AG08395 (cell line): Measurements from ENCODE around the gene CAMK1G.

Experiments used
- DNase-seq: peaks from one replicate; pipeline ENCODE4 v3.0.0; 2012; ENCODE audit warnings: mixed read lengths, low spot score

CAMK1G gene

DNA sequence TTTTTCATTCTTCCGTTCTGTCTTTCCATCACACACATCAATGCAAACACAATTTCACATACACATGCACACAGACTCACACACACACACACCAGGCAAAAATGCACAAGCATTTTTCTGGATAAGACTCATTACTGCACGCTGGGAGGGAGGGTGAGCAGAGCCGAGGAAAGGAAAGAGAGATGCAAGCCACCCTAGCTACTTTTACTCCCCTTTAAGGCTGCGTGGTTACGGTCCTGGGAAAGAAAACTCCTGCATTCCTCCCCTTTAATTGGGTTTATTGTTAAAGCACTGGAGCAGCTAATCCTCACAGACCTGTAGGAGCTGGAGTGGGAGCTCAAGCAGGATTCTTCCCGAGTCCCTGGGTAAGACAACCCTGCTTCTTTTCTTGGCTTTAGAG, at the start of gene CAMK1G:
Gene CAMK1G, plus strand, starts transcription at position 307 of the 400 bp plus-strand sequence. CDS start 11,270 bp downstream, outside the sequence.
- DNase-seq, result peak; percentile 75

DNA sequence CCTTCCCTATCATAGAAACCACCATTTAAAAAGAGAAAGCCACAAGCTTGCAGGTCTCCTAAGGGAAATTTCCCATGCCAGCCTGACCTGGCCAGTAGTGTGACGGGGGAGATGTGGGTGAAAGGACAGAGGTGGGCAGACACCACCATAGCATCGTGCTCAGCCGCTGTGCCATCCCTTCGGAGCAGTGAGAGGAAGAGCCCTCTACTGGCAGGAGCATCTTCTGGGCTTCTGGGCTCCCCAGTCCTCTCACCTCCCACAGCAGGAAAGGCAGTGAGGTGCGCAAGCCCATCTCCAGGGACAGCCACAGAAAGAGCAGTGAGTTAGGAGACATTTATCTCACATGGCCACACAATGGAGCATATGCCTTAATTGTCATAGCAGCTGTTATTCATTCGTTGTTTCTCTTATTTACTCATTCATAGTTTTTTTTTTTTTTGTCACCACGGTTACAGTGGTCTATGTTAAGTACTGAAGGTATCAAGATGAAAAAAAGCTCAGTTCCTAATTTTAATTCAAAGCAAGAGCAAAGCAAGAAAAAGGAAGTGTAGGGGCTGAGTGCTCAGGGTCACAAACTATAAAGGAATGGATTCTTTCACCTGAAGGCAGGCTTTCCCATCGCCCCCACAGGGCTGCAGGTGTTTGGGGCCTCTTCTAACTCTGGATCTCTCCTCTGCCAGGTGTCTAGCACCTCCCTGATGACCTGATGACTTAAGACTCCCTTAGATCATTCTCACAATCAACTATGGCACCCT, 48.8 kb upstream of the CAMK1G start:
- DNase-seq, result no peak

- DNase-seq, result no peak
Observed at GRCh38 chr1:209536843-209537242, 46.7 kb upstream of the CAMK1G start.

- no peak for DNase-seq
Observed at GRCh38 chr1:209537336-209538114, 46.0 kb upstream of the CAMK1G start.

DNA sequence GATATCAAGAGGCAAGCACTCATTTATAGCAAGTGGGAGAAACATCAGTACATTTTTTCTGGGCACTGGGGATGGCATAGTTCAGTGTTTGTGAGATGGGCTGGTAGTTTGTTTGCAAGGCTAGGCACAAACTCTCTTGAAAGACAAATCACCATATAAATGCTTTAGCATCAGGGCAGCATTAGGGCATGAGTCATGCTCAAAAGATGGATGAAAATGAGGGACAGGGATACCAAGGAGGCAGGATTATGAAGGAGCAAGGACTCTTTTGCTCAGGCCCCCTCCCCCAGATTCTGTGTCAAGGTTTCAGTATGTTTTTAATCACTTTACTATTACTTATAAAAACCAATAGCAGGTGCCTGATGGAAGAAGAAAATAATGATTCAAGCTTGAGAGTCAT, 43.9 kb upstream of the CAMK1G start:
- DNase-seq, result no peak

- DNase-seq, result no peak
Observed at GRCh38 chr1:209542585-209542984, 40.9 kb upstream of the CAMK1G start.

DNA sequence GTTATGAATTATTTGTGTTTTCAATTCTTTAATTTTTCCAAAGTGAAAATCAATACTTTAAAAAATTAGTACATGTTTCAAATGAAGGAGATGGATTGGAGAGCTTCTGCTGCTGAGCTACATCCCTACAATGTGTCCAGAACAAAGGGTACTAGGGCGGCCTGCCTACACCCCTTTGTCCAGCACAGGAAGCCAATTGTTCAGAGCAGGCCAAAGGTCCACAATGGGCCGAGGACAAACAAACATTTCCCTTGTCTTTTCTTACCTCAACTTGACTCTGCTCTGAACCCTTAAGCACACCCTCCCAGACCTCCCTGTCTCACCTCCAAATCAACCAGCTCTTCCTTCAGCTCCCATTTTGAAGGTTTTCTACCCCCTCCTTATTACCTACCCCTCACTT, 39.4 kb upstream of the CAMK1G start:
- DNase-seq, result no peak

GRCh38 chr1:209545423-209545822, 38.1 kb upstream of the CAMK1G start:
- no peak for DNase-seq

GRCh38 chr1:209546390-209547085, 37.0 kb upstream of the CAMK1G start:
- DNase-seq, result no peak

- DNase-seq, result no peak
Observed at GRCh38 chr1:209547626-209548025, 35.9 kb upstream of the CAMK1G start.

GRCh38 chr1:209549443-209550205, 33.9 kb upstream of the CAMK1G start:
- no peak for DNase-seq

DNA sequence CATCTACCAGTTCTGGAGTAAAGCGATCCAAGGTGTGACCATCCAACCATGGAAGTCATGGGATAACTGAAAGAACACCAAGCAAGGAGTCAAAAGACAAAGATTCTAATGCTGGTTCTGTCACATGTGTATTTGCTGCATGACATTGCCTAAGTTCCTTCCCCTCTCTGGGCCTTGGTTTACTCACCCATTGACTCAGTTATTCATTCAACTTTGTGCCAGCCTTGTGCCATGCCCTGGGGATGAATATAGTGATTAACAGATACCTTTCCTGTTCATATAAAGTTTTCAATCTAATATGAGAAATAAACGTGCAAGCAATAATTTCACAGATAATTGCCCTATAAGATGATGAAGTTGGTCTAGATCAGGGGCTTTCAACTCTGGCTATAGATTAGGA, 33.0 kb upstream of the CAMK1G start:
- no peak for DNase-seq

GRCh38 chr1:209552406-209553264, 30.9 kb upstream of the CAMK1G start:
- no peak for DNase-seq

DNA sequence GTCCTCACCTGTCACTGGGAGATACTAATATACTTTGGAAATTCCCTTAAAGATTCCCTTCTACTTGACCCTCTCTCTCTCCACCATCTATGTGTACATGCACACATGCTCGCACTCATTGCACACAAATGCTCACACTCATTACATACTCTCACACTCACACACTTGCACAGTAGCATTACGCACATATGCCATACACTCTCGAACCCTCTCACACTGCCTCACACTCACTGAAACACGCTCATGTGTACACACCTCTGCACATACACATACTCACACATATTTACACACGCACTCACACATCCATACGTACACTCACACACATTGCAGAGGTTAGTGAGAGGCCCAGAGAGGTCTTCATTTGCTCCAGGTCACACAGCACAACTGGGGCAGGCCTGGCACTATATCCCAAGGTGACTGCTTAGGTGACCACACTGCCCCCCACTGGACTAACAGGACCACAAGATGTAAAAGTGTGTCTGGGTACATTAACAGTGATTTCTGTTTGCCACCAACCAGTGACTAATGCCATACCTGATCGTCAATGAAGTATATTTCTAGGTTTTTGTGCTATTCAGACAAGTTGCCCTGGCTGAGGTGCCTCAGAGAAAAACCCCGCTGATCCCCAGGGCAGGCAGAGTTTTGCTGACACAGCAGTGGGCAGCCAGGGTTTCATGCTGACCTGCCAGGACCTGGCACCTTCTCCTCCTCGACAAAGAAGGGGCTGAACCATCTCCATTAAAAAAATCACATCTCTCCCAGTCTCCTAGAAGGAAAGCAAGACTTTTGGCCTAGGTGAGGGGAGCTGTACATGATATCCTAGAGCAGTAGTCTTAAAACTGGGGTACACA, 28.5 kb upstream of the CAMK1G start:
- DNase-seq, result no peak

DNA sequence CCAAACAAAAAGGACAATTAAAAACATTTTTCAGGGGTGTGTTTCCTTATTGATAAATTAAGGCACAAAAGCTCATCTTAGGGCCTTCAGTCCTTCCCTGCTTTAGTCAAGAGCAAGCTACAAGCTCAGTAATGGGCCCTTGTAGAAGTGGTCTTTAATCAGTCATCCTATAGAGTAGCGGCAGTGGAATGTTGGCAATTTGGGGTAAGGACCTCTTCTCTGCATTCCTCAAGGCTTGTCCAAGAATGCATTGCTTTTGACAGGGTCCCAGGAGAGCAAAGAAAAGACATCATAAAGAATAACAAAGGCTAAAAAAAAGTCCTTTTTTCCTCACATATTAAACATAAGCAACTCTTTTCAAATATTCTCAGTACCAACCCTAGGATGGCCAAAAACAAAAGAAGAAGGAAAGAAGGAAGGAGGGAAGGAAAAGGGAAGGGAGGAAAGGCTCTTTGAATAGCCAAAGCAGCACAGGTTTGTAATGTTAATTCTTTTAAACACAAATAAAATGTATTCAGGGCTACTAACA, 27.3 kb upstream of the CAMK1G start:
- no peak for DNase-seq

DNA sequence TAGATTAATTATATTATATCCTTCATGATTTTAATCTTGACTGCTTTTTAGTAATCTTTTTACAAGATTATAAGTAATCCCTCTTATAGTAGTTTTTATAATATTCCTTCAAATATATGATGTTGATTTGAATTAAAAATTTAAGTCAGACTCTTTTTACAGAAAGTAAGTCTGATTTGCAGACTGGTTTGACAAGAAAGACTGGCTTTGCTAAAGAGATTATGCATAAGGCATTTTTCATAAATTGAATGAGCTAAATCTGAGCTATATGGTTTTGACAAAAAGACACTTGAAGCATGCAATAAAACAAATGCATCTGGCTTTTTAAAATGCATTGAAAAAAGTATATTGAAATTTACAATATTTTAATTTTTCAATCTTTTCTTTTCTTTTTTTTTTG, 26.3 kb upstream of the CAMK1G start:
- DNase-seq, result no peak

DNA sequence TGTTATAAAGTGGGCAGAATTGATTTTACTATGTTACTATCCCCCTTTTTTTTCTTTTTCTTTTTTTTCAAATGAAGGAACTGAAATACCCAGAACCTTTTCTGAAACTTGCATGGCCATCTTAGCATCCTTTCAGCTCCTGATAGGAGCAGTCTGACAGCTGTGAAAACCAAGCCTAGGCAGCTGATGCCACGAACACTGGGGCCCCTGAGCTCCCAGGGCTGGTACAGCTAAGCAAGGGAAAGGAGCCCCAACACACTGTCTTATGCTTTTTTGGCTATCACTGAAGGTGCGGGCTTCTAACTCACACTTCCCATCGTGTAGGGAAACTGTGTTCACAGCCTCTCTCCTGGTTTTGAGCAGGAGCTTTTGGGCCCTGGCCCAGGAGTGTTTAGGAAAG, 23.0 kb upstream of the CAMK1G start:
- no peak for DNase-seq

GRCh38 chr1:209560952-209561351, 22.6 kb upstream of the CAMK1G start:
- DNase-seq, result no peak

GRCh38 chr1:209561532-209561931, 22.0 kb upstream of the CAMK1G start:
- no peak for DNase-seq

- DNase-seq, result no peak
Observed at GRCh38 chr1:209564849-209565248, 18.7 kb upstream of the CAMK1G start.
